Activated naive CD8-positive, alpha-beta T cell treated with anti-CD3 and anti-CD28 coated beads, Interleukin-2, amount 50 U/mL, for 24 hours (primary cell): ENCODE data around the gene MICU1.

Experiments used
- ATAC-seq: fragments of 150-1000 bp; cut with Tn5 transposase; one replicate; pipeline ENCODE4 v1.10.0; 2021
- DNase-seq: peaks from one replicate; pipeline ENCODE4 v3.0.0; 2021
- H3K27ac Mint-ChIP-seq: one replicate; pipeline ENCODE4 v1.8.0; 2021; ENCODE audit warnings: mild to moderate bottlenecking, mixed read lengths
- H3K27me3 Mint-ChIP-seq: one replicate; pipeline ENCODE4 v1.8.0; 2021; ENCODE audit warnings: mixed read lengths
- H3K36me3 Mint-ChIP-seq: one replicate; pipeline ENCODE4 v1.8.0; 2021; ENCODE audit warnings: low read depth, mixed read lengths
- H3K4me1 Mint-ChIP-seq: one replicate; pipeline ENCODE4 v1.8.0; 2021; ENCODE audit warnings: mixed read lengths
- H3K4me3 Mint-ChIP-seq: one replicate; pipeline ENCODE4 v1.8.0; 2021; ENCODE audit warnings: mild to moderate bottlenecking, moderate library complexity, mixed read lengths
- H3K9me3 Mint-ChIP-seq: one replicate; pipeline ENCODE4 v1.8.0; 2021; ENCODE audit warnings: mixed read lengths

Gene MICU1

GRCh38 chr10:72513910-72514309 lies 112.0 kb downstream of the MICU1 start:
- ATAC-seq (no peak), DNase-seq (no peak)
- Mint-ChIP-seq H3K4me3 (no peak overlapping the region), H3K4me1 (peaks cover 1% of the 10 kb centered on the region), H3K27ac (no peak overlapping the region), H3K9me3 (peaks cover 11% of the 10 kb centered on the region), H3K27me3 (no peaks in the 10 kb centered on the region), H3K36me3 (peaks cover 7% of the 10 kb centered on the region)

- no peak overlapping the region for H3K4me3 Mint-ChIP-seq
- peaks cover 11% of the 10 kb centered on the region for H3K9me3 Mint-ChIP-seq
- peaks cover 7% of the 10 kb centered on the region for H3K36me3 Mint-ChIP-seq
- peaks cover 1% of the 10 kb centered on the region for H3K4me1 Mint-ChIP-seq
- DNase-seq (no peak), ATAC-seq (no peak)
- H3K27ac Mint-ChIP-seq = no peak overlapping the region
- no peaks in the 10 kb centered on the region for H3K27me3 Mint-ChIP-seq
Measured at GRCh38 chr10:72511459-72511858, 114.4 kb downstream of the MICU1 start.

- Mint-ChIP-seq H3K27me3 (no peaks in the 10 kb centered on the region), H3K9me3 (peaks cover 7% of the 10 kb centered on the region), H3K27ac (no peak overlapping the region), H3K4me3 (no peak overlapping the region), H3K36me3 (peaks cover 16% of the 10 kb centered on the region), H3K4me1 (no peaks in the 10 kb centered on the region)
- DNase-seq = no peak
- no peak for ATAC-seq
Measured at GRCh38 chr10:72509941-72510340, 115.9 kb downstream of the MICU1 start.

- no peak for DNase-seq
- peaks cover 11% of the 10 kb centered on the region for H3K9me3 Mint-ChIP-seq
- no peaks in the 10 kb centered on the region for H3K4me1 Mint-ChIP-seq
- no peak overlapping the region for H3K4me3 Mint-ChIP-seq
- H3K36me3 Mint-ChIP-seq = peaks cover 20% of the 10 kb centered on the region
- no peak overlapping the region for H3K27ac Mint-ChIP-seq
- H3K27me3 Mint-ChIP-seq = no peaks in the 10 kb centered on the region
- peak; percentile 52 for ATAC-seq
Measured at GRCh38 chr10:72509206-72509799, 116.6 kb downstream of the MICU1 start.

GRCh38 chr10:72508033-72508432 lies 117.8 kb downstream of the MICU1 start:
- no peak overlapping the region for H3K4me3 Mint-ChIP-seq
- ATAC-seq (no peak), DNase-seq (no peak)
- peaks cover 27% of the 10 kb centered on the region for H3K36me3 Mint-ChIP-seq
- no peaks in the 10 kb centered on the region for H3K4me1 Mint-ChIP-seq
- no peaks in the 10 kb centered on the region for H3K27me3 Mint-ChIP-seq
- H3K9me3 Mint-ChIP-seq = peaks cover 7% of the 10 kb centered on the region
- no peak overlapping the region for H3K27ac Mint-ChIP-seq

- Mint-ChIP-seq H3K36me3 (peaks cover 29% of the 10 kb centered on the region), H3K4me3 (no peak overlapping the region), H3K27me3 (no peaks in the 10 kb centered on the region), H3K27ac (no peak overlapping the region), H3K4me1 (peaks cover 2% of the 10 kb centered on the region), H3K9me3 (peaks cover 7% of the 10 kb centered on the region)
- ATAC-seq (no peak), DNase-seq (no peak)
Measured at GRCh38 chr10:72506474-72506873, 119.4 kb downstream of the MICU1 start.

GRCh38 chr10:72505435-72505834 lies 120.4 kb downstream of the MICU1 start:
- Mint-ChIP-seq H3K4me1 (peaks cover 2% of the 10 kb centered on the region), H3K36me3 (peaks cover 29% of the 10 kb centered on the region), H3K4me3 (no peak overlapping the region), H3K27ac (no peak overlapping the region), H3K9me3 (peaks cover 7% of the 10 kb centered on the region), H3K27me3 (no peaks in the 10 kb centered on the region)
- ATAC-seq (no peak), DNase-seq (no peak)

GRCh38 chr10:72503694-72504438 lies 122.0 kb downstream of the MICU1 start:
- H3K4me1 Mint-ChIP-seq = peaks cover 2% of the 10 kb centered on the region
- ATAC-seq (no peak), DNase-seq (no peak)
- peaks cover 7% of the 10 kb centered on the region for H3K9me3 Mint-ChIP-seq
- no peak overlapping the region for H3K27ac Mint-ChIP-seq
- no peaks in the 10 kb centered on the region for H3K27me3 Mint-ChIP-seq
- H3K36me3 Mint-ChIP-seq = peaks cover 29% of the 10 kb centered on the region
- H3K4me3 Mint-ChIP-seq = no peak overlapping the region

- DNase-seq (no peak), ATAC-seq (no peak)
- Mint-ChIP-seq H3K36me3 (peaks cover 29% of the 10 kb centered on the region), H3K9me3 (peaks cover 7% of the 10 kb centered on the region), H3K27me3 (no peaks in the 10 kb centered on the region), H3K4me3 (no peak overlapping the region), H3K27ac (no peak overlapping the region), H3K4me1 (peaks cover 2% of the 10 kb centered on the region)
Measured at GRCh38 chr10:72503241-72503640, 122.6 kb downstream of the MICU1 start.

- Mint-ChIP-seq H3K27me3 (no peaks in the 10 kb centered on the region), H3K27ac (no peak overlapping the region), H3K4me1 (peaks cover 2% of the 10 kb centered on the region), H3K36me3 (peaks cover 29% of the 10 kb centered on the region), H3K9me3 (peaks cover 7% of the 10 kb centered on the region), H3K4me3 (no peak overlapping the region)
- DNase-seq (no peak), ATAC-seq (no peak)
Measured at GRCh38 chr10:72502581-72502980, 123.3 kb downstream of the MICU1 start.

- Mint-ChIP-seq H3K4me1 (peaks cover 2% of the 10 kb centered on the region), H3K27me3 (no peaks in the 10 kb centered on the region), H3K36me3 (peaks cover 12% of the 10 kb centered on the region), H3K9me3 (peaks cover 4% of the 10 kb centered on the region), H3K4me3 (no peak overlapping the region), H3K27ac (no peak overlapping the region)
- DNase-seq (no peak), ATAC-seq (no peak)
Measured at GRCh38 chr10:72499701-72500100, 126.2 kb downstream of the MICU1 start.

GRCh38 chr10:72490951-72491350 lies 134.9 kb downstream of the MICU1 start:
- peaks cover 1% of the 10 kb centered on the region for H3K36me3 Mint-ChIP-seq
- H3K9me3 Mint-ChIP-seq = no peaks in the 10 kb centered on the region
- ATAC-seq = no peak
- no peaks in the 10 kb centered on the region for H3K4me1 Mint-ChIP-seq
- H3K4me3 Mint-ChIP-seq = no peak overlapping the region
- no peak for DNase-seq
- no peaks in the 10 kb centered on the region for H3K27me3 Mint-ChIP-seq
- H3K27ac Mint-ChIP-seq = no peak overlapping the region

GRCh38 chr10:72487521-72487920 lies 138.4 kb downstream of the MICU1 start:
- Mint-ChIP-seq H3K27ac (no peak overlapping the region), H3K4me3 (no peak overlapping the region)

GRCh38 chr10:72487116-72487515 lies 138.8 kb downstream of the MICU1 start:
- no peaks in the 10 kb centered on the region for H3K27me3 Mint-ChIP-seq

More at GRCh38 chr10:72487521-72487920, 138.4 kb downstream of the MICU1 start:
- peaks cover 1% of the 10 kb centered on the region for H3K36me3 Mint-ChIP-seq
- H3K4me1 Mint-ChIP-seq = no peaks in the 10 kb centered on the region
- H3K27me3 Mint-ChIP-seq = no peaks in the 10 kb centered on the region
- DNase-seq (no peak), ATAC-seq (no peak)
- H3K9me3 Mint-ChIP-seq = no peaks in the 10 kb centered on the region

GRCh38 chr10:72485701-72486100 lies 140.2 kb downstream of the MICU1 start:
- ATAC-seq = no peak
- no peak for DNase-seq
- Mint-ChIP-seq H3K27me3 (no peaks in the 10 kb centered on the region), H3K27ac (no peak overlapping the region), H3K9me3 (no peaks in the 10 kb centered on the region), H3K4me3 (no peak overlapping the region), H3K36me3 (peaks cover 1% of the 10 kb centered on the region), H3K4me1 (no peaks in the 10 kb centered on the region)

More at GRCh38 chr10:72487116-72487515, 138.8 kb downstream of the MICU1 start:
- Mint-ChIP-seq H3K9me3 (no peaks in the 10 kb centered on the region), H3K27ac (no peak overlapping the region), H3K36me3 (peaks cover 1% of the 10 kb centered on the region), H3K4me1 (no peaks in the 10 kb centered on the region), H3K4me3 (no peak overlapping the region)
- DNase-seq (no peak), ATAC-seq (no peak)
